Calu3 (cell line): ENCODE results near the gene GLIS1. TPM values are rescaled to one million over a fixed set of nuclear protein-coding genes. Genes with fewer than 3 reads are reported as not detected.

Experiments used
- BruUV-seq: library from RNA; stranded (reverse); fragments of 400-500 nt; replicated peaks from 2 replicates; lab custom pipeline; 2021; lab: Mats Ljungman, UMichigan
- CTCF ChIA-PET: fragments of 300-600 bp; sonication (Branson Sonifier 250); formaldehyde crosslinking; loops from one replicate; lab custom pipeline; 2022; ENCODE audit warnings: antibody characterized with exemption; lab: Charles Lee
- DNase-seq: peaks from one replicate; pipeline ENCODE4 v3.0.0; 2022
- H3K27ac Mint-ChIP-seq: one replicate; pipeline ENCODE4 v1.8.0; 2022; ENCODE audit warnings: mixed read lengths; ENCODE audit not compliant: unreplicated experiment
- H3K27me3 Mint-ChIP-seq: one replicate; pipeline ENCODE4 v1.8.0; 2022; ENCODE audit warnings: mixed read lengths; ENCODE audit not compliant: unreplicated experiment
- H3K36me3 Mint-ChIP-seq: one replicate; pipeline ENCODE4 v1.8.0; 2022; ENCODE audit warnings: mild to moderate bottlenecking, moderate library complexity, mixed read lengths; ENCODE audit not compliant: insufficient read depth, unreplicated experiment
- H3K4me1 Mint-ChIP-seq: one replicate; pipeline ENCODE4 v1.8.0; 2022; ENCODE audit warnings: mild to moderate bottlenecking, low read depth, mixed read lengths; ENCODE audit not compliant: unreplicated experiment
- H3K4me3 Mint-ChIP-seq: one replicate; pipeline ENCODE4 v1.8.0; 2022; ENCODE audit warnings: mild to moderate bottlenecking, low read depth, moderate library complexity, mixed read lengths; ENCODE audit not compliant: unreplicated experiment
- H3K9me3 Mint-ChIP-seq: one replicate; pipeline ENCODE4 v1.8.0; 2022; ENCODE audit warnings: low read depth, mixed read lengths; ENCODE audit not compliant: unreplicated experiment
- intact Hi-C: fragments of 100-400 bp; cut with micrococcal nuclease; formaldehyde crosslinking; loops from one replicate; pipeline ENCODE4 v1.10.0; 2022; ENCODE audit not compliant: unreplicated experiment
- total RNA-seq: library from RNA; stranded (reverse); gene quantifications from 2 replicates; pipeline ENCODE4 v1.2.3, GENCODE V29; 2022
- TF ChIP-seq, protein P1 (sequence below): fragments of 200-600 bp; IDR thresholded peaks from one replicate; pipeline ENCODE4 v1.8.0; 2022; ENCODE audit warnings: antibody characterized with exemption; ENCODE audit not compliant: unreplicated experiment

GLIS1 gene
- total RNA-seq, 1 experiment from 2014 or later, result not detected

DNA sequence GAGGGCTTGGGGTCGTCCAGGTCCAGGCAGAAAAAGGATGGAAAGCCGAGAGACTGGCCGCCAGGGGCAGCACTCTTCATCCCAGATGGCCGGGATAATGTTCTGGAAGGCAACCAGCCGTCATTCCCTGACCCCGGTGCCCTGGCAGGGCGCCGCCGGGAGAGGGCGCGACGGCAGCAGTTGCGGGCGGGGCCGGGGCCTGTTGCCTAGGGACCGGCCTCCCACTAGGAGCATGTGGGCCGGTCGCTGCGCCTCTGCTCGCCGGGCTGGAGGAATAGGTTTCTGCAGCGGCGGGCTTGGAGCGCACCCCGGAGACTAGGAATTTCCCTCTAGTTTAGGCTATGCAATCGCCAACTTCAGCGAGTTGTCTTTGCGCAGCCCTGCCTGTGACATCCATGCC lies 268.8 kb downstream of the GLIS1 start:
- CTCF ChIA-PET, result no interaction called here
- H3K36me3 Mint-ChIP-seq, result no peaks in the 10 kb centered on the region
- no TSS peak for BruUV-seq
- no peak overlapping the region for H3K4me3 Mint-ChIP-seq
- TF ChIP-seq, protein P1, sequence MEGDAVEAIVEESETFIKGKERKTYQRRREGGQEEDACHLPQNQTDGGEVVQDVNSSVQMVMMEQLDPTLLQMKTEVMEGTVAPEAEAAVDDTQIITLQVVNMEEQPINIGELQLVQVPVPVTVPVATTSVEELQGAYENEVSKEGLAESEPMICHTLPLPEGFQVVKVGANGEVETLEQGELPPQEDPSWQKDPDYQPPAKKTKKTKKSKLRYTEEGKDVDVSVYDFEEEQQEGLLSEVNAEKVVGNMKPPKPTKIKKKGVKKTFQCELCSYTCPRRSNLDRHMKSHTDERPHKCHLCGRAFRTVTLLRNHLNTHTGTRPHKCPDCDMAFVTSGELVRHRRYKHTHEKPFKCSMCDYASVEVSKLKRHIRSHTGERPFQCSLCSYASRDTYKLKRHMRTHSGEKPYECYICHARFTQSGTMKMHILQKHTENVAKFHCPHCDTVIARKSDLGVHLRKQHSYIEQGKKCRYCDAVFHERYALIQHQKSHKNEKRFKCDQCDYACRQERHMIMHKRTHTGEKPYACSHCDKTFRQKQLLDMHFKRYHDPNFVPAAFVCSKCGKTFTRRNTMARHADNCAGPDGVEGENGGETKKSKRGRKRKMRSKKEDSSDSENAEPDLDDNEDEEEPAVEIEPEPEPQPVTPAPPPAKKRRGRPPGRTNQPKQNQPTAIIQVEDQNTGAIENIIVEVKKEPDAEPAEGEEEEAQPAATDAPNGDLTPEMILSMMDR, result no peak
- peak; percentile 13 for DNase-seq
- no peaks in the 10 kb centered on the region for H3K9me3 Mint-ChIP-seq
- H3K27ac Mint-ChIP-seq, result no peak overlapping the region
- H3K4me1 Mint-ChIP-seq, result no peaks in the 10 kb centered on the region
- peaks cover 36% of the 10 kb centered on the region for H3K27me3 Mint-ChIP-seq
- intact Hi-C loops, result no loop called here

DNA sequence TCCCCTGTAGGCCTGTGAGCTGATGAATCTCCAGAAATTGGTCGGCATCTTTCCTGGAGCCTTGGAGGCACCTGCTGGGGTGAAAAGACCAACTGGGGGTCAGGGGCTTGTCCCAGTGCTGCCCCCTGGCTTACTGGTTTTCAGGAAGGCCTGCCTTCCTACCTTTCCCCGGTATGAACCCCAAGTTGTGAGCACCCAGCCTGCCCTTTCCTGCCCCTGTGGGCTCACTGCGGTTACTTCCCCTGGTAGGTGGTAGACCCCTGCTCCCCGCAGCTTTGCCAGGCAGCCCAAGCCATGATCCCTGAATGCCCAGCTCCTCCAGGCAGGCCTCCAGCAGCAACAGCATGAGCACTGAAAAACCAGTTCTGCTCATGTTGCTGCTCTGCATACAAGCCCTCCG lies 269.6 kb downstream of the GLIS1 start:
- H3K27me3 Mint-ChIP-seq, result peaks cover 35% of the 10 kb centered on the region
- BruUV-seq, result no TSS peak
- intact Hi-C loops, result no loop called here
- no peak overlapping the region for H3K4me3 Mint-ChIP-seq
- CTCF ChIA-PET, result no interaction called here
- DNase-seq, result no peak
- TF ChIP-seq, protein P1, result no peak
- no peaks in the 10 kb centered on the region for H3K9me3 Mint-ChIP-seq
- H3K27ac Mint-ChIP-seq, result no peak overlapping the region
- no peaks in the 10 kb centered on the region for H3K4me1 Mint-ChIP-seq
- H3K36me3 Mint-ChIP-seq, result no peaks in the 10 kb centered on the region

DNA sequence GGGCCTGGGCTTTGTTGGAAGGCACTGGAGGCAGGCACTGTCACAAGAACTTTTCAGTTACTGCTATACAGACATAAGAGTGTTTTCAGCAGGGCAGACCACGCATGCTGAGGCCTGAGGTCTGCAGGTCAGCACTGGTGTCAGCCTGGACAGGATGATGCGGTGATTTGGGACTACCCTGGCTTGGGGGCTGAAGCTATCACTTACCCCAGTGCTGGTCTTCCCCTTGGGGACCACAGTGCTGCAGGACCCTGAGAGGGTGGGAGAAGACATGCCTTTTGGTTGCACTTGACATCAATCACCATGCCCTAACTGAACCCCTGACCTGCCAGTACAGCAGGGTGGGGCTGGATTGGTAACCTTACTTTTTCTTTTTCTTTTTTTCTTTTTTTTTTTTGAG lies 270.6 kb downstream of the GLIS1 start:
- Mint-ChIP-seq H3K4me3 (no peak overlapping the region), H3K27ac (no peak overlapping the region), H3K9me3 (no peaks in the 10 kb centered on the region), H3K4me1 (no peaks in the 10 kb centered on the region), H3K36me3 (no peaks in the 10 kb centered on the region), H3K27me3 (peaks cover 40% of the 10 kb centered on the region)
- TF ChIP-seq, protein P1, result no peak
- DNase-seq, result no peak
- CTCF ChIA-PET, result no interaction called here
- no TSS peak for BruUV-seq
- intact Hi-C loops, result no loop called here

DNA sequence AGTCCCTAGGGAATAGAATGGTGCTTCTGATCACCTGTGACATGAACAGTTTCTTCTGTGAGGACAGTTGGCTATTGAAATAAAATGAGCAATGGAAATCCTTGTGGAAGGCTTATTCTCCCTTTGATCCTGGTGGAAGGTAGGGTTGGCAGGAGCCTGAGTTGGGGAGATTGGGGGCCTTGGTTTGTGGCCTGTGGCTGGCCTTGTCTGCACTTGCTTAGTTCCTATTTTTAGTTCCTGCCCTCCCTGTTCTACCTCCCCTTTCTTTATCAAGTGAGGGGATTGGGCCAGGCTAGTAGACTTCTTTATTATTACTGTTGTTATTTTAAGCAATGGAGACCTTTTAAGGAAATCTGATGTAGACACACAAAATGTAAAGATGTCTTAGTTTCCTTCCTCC lies 271.6 kb downstream of the GLIS1 start:
- no peaks in the 10 kb centered on the region for H3K4me1 Mint-ChIP-seq
- DNase-seq, result no peak
- H3K27me3 Mint-ChIP-seq, result peaks cover 50% of the 10 kb centered on the region
- H3K9me3 Mint-ChIP-seq, result no peaks in the 10 kb centered on the region
- no peak overlapping the region for H3K4me3 Mint-ChIP-seq
- TF ChIP-seq, protein P1, result no peak
- intact Hi-C loops, result no loop called here
- CTCF ChIA-PET, result no interaction called here
- BruUV-seq, result no TSS peak
- no peaks in the 10 kb centered on the region for H3K36me3 Mint-ChIP-seq
- H3K27ac Mint-ChIP-seq, result no peak overlapping the region
